Hepatic stellate cell (primary cell): ENCODE data around the gene OR10A3.
"Not testable (repeated sequence)": the region's sequence is repeated elsewhere in the genome, so short reads cannot be mapped to it uniquely, and the experiment has no call there.

Experiments
- DNase-seq: peaks from one replicate; pipeline ENCODE4 v3.0.0; 2011; ENCODE audit warnings: low spot score

Gene OR10A3

GRCh38 chr11:7941608-7942007 is at the start of gene OR10A3:
OR10A3 (minus strand) TSS chr11:7941708; CDS start chr11:7939520, 2,188 bp downstream.
- DNase-seq: no peak

DNA sequence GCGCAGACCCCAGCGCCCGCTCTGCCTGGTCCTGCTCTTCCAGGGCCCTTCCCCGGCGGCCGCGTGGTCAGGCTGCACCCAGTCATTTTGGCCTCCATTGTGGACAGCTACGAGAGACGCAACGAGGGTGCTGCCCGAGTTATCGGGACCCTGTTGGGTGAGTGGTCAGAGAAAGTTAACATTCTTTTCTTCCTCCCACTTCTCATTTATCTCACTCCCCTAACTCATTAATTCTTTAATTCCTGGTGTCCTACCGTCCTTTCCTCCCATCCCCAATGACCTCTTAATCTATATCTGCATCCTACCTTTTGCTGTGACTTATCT is 46.0 kb upstream of the OR10A3 start:
- DNase-seq: not testable (repeated sequence)

DNA sequence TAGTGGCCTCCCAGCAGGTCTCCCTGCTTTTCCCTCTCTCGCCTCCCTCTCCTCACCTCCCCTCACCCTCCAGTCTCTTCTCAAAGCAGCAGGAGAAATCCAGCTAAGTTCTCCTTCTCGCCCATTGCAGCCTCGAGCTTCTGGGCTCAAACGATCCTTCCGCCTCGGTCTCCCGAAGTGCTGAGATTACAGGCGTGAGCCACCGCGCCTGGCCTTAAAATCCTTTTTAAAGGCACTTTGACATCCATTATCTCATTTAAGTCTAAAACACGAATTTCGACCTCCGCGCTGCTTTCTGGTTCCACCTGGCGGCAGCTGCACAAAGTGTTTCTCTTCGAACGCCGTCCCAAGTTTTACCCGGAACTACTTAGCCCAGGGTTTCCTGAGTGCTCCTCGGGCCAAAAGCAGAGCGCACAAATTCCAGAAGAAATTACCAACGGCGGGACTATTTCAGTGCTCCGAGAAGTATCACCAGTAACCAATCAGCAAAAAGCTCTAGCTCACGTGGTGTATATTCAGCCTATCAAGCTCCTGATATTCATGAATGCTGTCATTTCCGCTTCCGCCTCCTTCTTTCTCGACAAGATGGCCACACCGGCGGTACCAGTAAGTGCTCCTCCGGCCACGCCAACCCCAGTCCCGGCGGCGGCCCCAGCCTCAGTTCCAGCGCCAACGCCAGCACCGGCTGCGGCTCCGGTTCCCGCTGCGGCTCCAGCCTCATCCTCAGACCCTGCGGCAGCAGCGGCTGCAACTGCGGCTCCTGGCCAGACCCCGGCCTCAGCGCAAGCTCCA is 45.5 kb upstream of the OR10A3 start, which contains the start of gene EIF3F:
EIF3F (plus strand) TSS at position 570 of the 792 bp plus-strand sequence; CDS start at position 586, 16 bp downstream.
- peak; percentile 94 for DNase-seq

- no peak for DNase-seq
Observed at GRCh38 chr11:7983832-7984590, 42.5 kb upstream of the OR10A3 start.

GRCh38 chr11:7982582-7983119 is 41.1 kb upstream of the OR10A3 start:
- DNase-seq: no peak

GRCh38 chr11:7981619-7982157 is 40.2 kb upstream of the OR10A3 start:
- DNase-seq: no peak

DNA sequence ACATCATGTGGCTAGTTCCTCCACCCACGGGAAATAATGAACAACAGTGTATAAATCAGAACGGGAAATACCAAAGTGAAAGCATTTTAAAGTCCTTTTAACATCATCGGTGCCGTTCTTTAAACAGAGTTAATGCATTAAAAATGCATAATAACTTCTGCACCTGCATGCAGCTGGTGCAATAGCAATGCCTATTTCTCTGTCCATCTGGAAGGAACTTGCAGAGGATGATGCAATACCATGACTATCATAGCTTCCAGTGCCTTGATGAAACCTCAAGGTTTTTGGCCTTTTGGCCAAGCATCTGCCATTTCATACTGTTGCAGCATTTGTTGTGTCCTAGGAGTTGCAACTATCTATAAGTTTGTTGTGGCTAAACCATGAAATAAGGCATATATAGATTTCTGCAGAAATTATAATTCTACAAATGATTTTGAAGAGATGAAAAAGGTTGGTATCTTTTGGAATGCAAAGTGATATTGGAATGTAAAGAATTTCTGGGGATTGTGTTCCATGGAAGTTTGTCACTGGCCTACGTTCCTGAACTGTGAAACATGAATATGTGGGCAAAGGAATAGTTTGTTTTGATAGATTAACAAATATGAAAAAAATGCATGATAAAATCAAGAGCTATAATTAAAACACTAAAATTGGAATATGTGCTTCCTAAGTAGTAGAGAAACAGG is 35.9 kb upstream of the OR10A3 start:
- DNase-seq: peak; percentile 38

DNA sequence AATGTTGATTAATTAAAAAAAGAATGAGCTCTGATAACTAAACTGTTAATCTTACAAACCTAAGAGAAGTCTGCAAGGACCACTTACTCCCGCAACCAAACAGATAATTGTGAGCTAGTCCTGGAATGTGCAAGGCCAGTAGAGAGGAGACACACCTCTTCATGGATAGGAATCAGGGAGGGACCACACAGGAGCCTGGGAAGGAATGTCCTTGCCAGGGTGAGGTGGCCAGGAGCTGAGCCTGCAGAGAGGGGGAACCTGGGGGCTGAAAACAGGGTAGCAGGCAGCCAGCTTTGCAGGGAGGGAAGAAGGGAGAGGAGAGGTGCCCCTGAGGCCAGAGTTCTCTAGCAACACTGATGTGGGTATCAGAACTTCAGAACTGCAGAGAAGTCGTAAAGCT is 33.2 kb upstream of the OR10A3 start:
- DNase-seq: no peak

GRCh38 chr11:7973011-7973410 is 31.5 kb upstream of the OR10A3 start:
- no peak for DNase-seq

- DNase-seq: no peak
Observed at GRCh38 chr11:7971846-7972245, 30.3 kb upstream of the OR10A3 start.

- DNase-seq: no peak
Observed at GRCh38 chr11:7969756-7970646, 28.5 kb upstream of the OR10A3 start.

GRCh38 chr11:7968686-7969085 is 27.2 kb upstream of the OR10A3 start:
- DNase-seq: no peak

- DNase-seq: no peak
Observed at GRCh38 chr11:7967826-7968225, 26.3 kb upstream of the OR10A3 start.

DNA sequence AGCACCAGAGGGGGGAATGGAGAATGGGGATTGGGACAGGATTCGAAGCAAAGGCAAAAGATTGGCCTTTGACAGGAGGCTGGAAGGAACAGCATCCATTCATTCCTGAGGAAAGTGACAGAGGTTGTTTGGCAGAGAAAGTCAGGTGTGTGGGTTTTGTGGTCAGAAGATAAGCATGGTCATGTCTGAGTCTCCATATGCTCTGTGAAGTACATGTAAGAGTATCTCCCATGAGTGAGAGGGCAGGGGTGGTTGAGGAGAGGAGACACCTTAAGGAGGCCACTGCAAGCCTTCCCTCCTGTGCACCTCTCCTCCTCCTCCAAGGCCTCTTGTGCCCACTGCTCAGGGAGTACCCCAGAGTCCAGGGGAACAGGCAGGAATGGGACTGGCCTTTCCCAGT is 25.6 kb upstream of the OR10A3 start:
- DNase-seq: no peak

- peak; percentile 68 for DNase-seq
Observed at GRCh38 chr11:7965386-7965785, 23.9 kb upstream of the OR10A3 start, which contains the start of gene NLRP10. NLRP10 (minus strand) TSS chr11:7965447; CDS start chr11:7963495, 1,952 bp downstream.

DNA sequence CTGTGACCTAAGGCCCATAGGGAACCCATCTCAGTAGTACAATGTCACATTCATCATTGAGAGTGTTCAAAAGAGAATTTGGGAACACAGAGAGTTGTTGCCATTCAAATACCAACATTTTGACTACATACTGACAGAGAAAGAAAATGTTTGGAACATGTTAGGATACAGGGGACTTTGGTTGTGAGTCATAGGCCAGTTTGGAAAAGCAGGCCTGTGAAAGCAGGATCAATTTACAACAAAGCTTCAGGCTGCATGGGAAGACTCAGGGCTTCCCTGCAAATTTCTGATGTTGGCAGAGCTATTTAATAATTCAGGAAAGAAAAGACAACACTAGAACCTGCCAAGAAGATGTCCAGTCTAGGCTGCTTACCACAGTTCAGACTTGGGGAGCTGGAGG is 23.4 kb upstream of the OR10A3 start:
- DNase-seq: peak; percentile 35

DNA sequence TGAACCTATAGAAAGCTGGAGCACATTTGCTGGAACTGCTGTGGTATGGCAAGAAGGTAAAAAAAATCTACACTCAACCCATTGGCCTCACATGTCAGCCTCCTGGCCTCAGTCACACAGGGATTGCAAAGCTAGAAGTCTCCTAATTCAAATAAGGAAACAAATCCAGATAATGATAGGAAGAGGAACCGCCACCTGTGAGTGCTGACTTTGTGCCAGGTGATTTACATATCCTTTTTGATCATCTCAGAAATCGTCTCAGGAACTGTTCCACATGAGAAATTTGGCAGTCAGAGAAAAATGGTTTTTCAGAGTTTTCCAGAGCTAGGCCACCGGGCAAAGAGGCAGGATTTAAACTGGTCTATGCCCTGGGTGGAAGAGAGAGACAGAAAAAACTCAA is 22.8 kb upstream of the OR10A3 start:
- DNase-seq: no peak

DNA sequence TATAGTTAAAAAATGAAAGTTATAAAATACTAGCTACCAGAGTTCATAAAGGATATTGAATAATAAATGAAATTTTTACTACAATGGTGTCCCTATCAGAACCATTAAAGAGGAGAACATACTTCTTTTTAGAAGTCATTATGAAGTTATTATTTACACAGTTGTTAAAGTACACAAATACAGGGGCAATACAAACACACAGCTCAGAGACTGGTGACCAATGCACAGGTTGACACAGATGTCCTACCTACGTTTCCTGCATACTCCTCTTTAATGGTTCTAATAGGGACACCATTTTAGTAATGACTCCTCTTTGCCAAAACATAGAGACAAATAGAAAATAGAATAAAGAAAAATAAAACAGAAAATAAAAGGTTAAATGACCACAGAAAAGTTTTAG is 13.7 kb upstream of the OR10A3 start:
- no peak for DNase-seq

DNA sequence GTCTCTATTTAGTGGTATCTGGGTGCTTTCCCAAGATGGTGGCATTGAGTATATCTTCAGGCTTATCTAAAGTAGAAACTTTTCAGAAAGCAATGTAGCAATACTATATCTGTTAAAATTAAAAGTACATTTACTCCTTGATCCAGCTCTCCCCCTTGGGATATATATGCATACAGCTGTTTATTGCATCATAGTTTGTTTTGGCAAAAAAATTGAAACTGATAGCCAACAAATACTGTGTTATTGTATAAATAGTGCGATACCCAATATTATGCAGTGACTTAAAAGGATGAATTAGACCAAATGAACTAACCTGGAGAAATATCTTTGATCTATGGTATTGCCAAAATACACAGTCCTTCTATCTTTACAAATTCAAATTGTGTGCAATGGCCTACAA is 8.4 kb upstream of the OR10A3 start:
- DNase-seq: no peak

GRCh38 chr11:7944123-7944522 is 2.6 kb upstream of the OR10A3 start:
- no peak for DNase-seq

DNA sequence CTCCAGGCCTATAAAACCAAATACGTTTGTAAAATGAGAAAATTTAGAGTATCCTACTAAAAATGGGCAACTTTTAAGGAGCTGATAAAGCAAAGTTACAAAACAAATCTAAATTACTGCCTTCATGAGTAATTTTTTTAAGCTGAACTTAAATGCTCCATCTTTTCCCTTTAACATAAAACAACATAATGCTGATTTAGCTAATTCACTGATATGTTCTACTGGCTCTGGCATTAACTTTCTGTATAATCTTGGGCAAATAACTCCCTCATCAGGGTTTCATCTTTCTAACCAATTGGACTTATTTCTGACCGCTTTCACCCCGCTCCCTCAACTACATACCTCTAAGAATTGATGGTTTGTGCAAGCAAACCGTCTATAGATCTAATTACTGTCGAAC is 362 bp downstream of the OR10A3 start:
- no peak for DNase-seq
